K562 (cell line): ENCODE data around the gene LRRC26. TPM values are rescaled to one million over a fixed set of nuclear protein-coding genes. Genes with fewer than 3 reads are reported as not detected.

ENCODE experiments used
- BHLHE40 ChIP-seq: IDR thresholded peaks from 2 replicates; pipeline ENCODE4 v1.6.1; 2011; ENCODE audit warnings: low read length, improper control_type of control experiment
- DMBX1 ChIP-seq: fragments of 250-450 bp; sonication (Bioruptor Pico); IDR thresholded peaks from 2 replicates; pipeline ENCODE4 v1.8.0; 2022; ENCODE audit warnings: inconsistent platforms, mild to moderate bottlenecking, moderate library complexity, borderline replicate concordance
- FIP1L1 ChIP-seq: fragments of 200-400 bp; formaldehyde crosslinking; IDR thresholded peaks from 2 replicates; pipeline ENCODE4 v1.6.1; 2018; ENCODE audit warnings: mild to moderate bottlenecking, low read depth, low read length; ENCODE audit not compliant: poor library complexity, severe bottlenecking
- FOXM1 ChIP-seq, 2 experiments: fragments of 450-650 bp in 1 of 2; sonication (generic) in 1 of 2; formaldehyde crosslinking in 1 of 2; IDR thresholded peaks; 2 replicates each; pipeline versions ENCODE4 v1.6.1 to v1.9.0; 2017 to 2022; ENCODE audit warnings: low read depth in 2 of 2, mild to moderate bottlenecking in 2 of 2, missing genetic modification reagents in 1 of 2, moderate library complexity in 1 of 2
- GATAD2B ChIP-seq: fragments of 450-650 bp; IDR thresholded peaks from 2 replicates; pipeline ENCODE4 v1.6.1; 2017; ENCODE audit warnings: mild to moderate bottlenecking, borderline replicate concordance
- ID3 ChIP-seq, 2 experiments: fragments of 250-450 bp in 1 of 2; fragments of 450-650 bp in 1 of 2; sonication (Bioruptor Pico) in 1 of 2; IDR thresholded peaks; 2 replicates each; pipeline versions ENCODE4 v1.6.1 to v1.8.0; 2016 to 2021; ENCODE audit warnings: mild to moderate bottlenecking in 2 of 2, moderate library complexity in 2 of 2, missing compliant biosample characterization in 1 of 2, missing genetic modification characterization in 1 of 2
- MAX ChIP-seq: sonication (generic); formaldehyde crosslinking; IDR thresholded peaks from 2 replicates; pipeline ENCODE4 v1.9.0; 2022; ENCODE audit warnings: mild to moderate bottlenecking, missing genetic modification reagents
- MBD2 ChIP-seq: sonication (generic); IDR thresholded peaks from 2 replicates; pipeline ENCODE4 v1.6.1; 2016; ENCODE audit warnings: low read depth, borderline replicate concordance
- MYC ChIP-seq, 2 experiments: fragments of 250-450 bp in 1 of 2; sonication (Bioruptor Pico) in 1 of 2; IDR thresholded peaks; 2 replicates each; pipeline versions ENCODE4 v1.5.1 to v1.6.1; 2012 to 2021; ENCODE audit warnings: low read depth in 2 of 2, borderline replicate concordance in 1 of 2, improper control_type of control experiment in 1 of 2, low read length in 1 of 2, mild to moderate bottlenecking in 1 of 2, moderate library complexity in 1 of 2
- NONO ChIP-seq, 2 experiments: fragments of 200-400 bp in 1 of 2; fragments of 450-650 bp in 1 of 2; formaldehyde crosslinking in 1 of 2; IDR thresholded peaks; 2 replicates each; pipeline ENCODE4 v1.6.1; 2017; ENCODE audit warnings: low read depth in 2 of 2, mild to moderate bottlenecking in 2 of 2, moderate library complexity in 2 of 2, low read length in 1 of 2
- RB1 ChIP-seq: fragments of 450-650 bp; IDR thresholded peaks from 2 replicates; pipeline ENCODE4 v1.6.1; 2017; ENCODE audit warnings: low read depth, mild to moderate bottlenecking
- RUNX1 ChIP-seq: sonication (generic); IDR thresholded peaks from 2 replicates; pipeline ENCODE4 v1.6.1; 2016; ENCODE audit warnings: antibody characterized with exemption, low read depth
- SAP30 ChIP-seq: fragments of 200-600 bp; sonication (generic); IDR thresholded peaks from 2 replicates; pipeline ENCODE4 v1.6.1; 2012; ENCODE audit warnings: borderline replicate concordance, low read depth, mild to moderate bottlenecking, moderate library complexity, low read length, control low read depth, inconsistent platforms; ENCODE audit not compliant: insufficient read depth, poor library complexity, severe bottlenecking
- SIN3A ChIP-seq, 2 experiments: fragments of 150-350 bp in 1 of 2; IDR thresholded peaks; 2 replicates each; pipeline ENCODE4 v1.6.1; 2011 to 2016; ENCODE audit warnings: borderline replicate concordance in 2 of 2, low read depth in 2 of 2, low read length in 2 of 2, mild to moderate bottlenecking in 2 of 2, moderate library complexity in 2 of 2; ENCODE audit not compliant: control insufficient read depth in 1 of 2
- SMAD2 ChIP-seq: fragments of 150-350 bp; IDR thresholded peaks from 2 replicates; pipeline ENCODE4 v1.6.1; 2014; ENCODE audit warnings: low read depth, mild to moderate bottlenecking, low read length
- SMAD4 ChIP-seq: fragments of 250-450 bp; sonication (Bioruptor Pico); conservative IDR thresholded peaks from 2 replicates; pipeline ENCODE4 v1.8.0; 2021; ENCODE audit warnings: inconsistent platforms, mild to moderate bottlenecking, moderate library complexity
- USF2 ChIP-seq: sonication (generic); formaldehyde crosslinking; IDR thresholded peaks from 2 replicates; pipeline ENCODE4 v1.5.0; 2020; ENCODE audit warnings: missing genetic modification reagents
- ZHX1 ChIP-seq: fragments of 150-350 bp; conservative IDR thresholded peaks from 2 replicates; pipeline ENCODE4 v1.6.1; 2014; ENCODE audit warnings: low read length
- ZNF830 ChIP-seq: fragments of 250-450 bp; sonication (Bioruptor Pico); IDR thresholded peaks from 2 replicates; pipeline ENCODE4 v1.5.0; 2021; ENCODE audit warnings: mild to moderate bottlenecking
- polyA plus RNA-seq, 8 experiments: library from polyadenylated mRNA; depleted of rRNA in 4 of 8; stranded (reverse) in 5 of 8; unstranded in 3 of 8; fragments of >200 nt; fragmentation: Nextera tagmentation in 2 of 8; fragmentation: Illumina TruSeq in 1 of 8; extraction: Ambion mirVana in 2 of 8; extraction: Trizol in 1 of 8; gene quantifications; 2 replicates each; pipeline versions ENCODE4 v1.2.1 to v1.2.3, GENCODE V29; 2011 to 2014; ENCODE audit warnings: inconsistent platforms in 1 of 8, missing spikeins in 1 of 8
- total RNA-seq, 7 experiments: library from RNA; depleted of rRNA in 6 of 7; stranded (reverse); fragments of >200 nt in 6 of 7; fragmentation: Illumina TruSeq in 2 of 7; extraction: Trizol in 2 of 7; gene quantifications; 2 replicates each; pipeline versions ENCODE4 v1.2.1 to v1.2.3, GENCODE V29; 2011 to 2021; ENCODE audit warnings: low replicate concordance in 1 of 7

The LRRC26 gene
- total and polyA plus RNA-seq, 9 of the 15 experiments (the other 6 are each of a cell fraction or from before 2014, with no cell fraction given), result not detected

GRCh38 chr9:137138722-137139467, 31.0 kb downstream of the LRRC26 start, which contains the start of gene GRIN1 (continued):
- TF ChIP-seq ZHX1, result no peak
- TF ChIP-seq RUNX1, result no peak
- peak; percentile 48 for TF ChIP-seq MAX (CRISPR knock-in tag)
- TF ChIP-seq USF2 (CRISPR knock-in tag), result no peak
- TF ChIP-seq SIN3A (IDR thresholded peaks at IDR 0.05; ENCODE audit: borderline replicate concordance in 2 of 2, control insufficient read depth in 1 of 2, low read depth in 2 of 2, low read length in 2 of 2), result peak; percentile 69 to 98; a peak in 3 of 4 replicates
- TF ChIP-seq ID3 (CRISPR knock-in tag; IDR thresholded peaks at IDR 0.05), result no peak
- 0 out of 2 replicates have a peak, but pooled peaks have one; percentile 42 for TF ChIP-seq ID3 (tag; IDR thresholded peaks at IDR 0.05)
- TF ChIP-seq GATAD2B, result peak; percentile 76
- no peak for TF ChIP-seq ZNF830 (CRISPR knock-in tag)
- no peak for TF ChIP-seq MBD2
- peak; percentile 48 for TF ChIP-seq SMAD4 (CRISPR knock-in tag)
- no peak for TF ChIP-seq FOXM1 (IDR thresholded peaks at IDR 0.05; ENCODE audit: low read depth)
- 0 out of 2 replicates have a peak, but pooled peaks have one; percentile 48 for TF ChIP-seq FOXM1 (CRISPR knock-in tag; IDR thresholded peaks at IDR 0.05; ENCODE audit: low read depth)
- peak; percentile 38; the same call in 1 of the 2 replicates for TF ChIP-seq BHLHE40
- peak; percentile 36; the same call in 1 of the 2 replicates for TF ChIP-seq DMBX1 (CRISPR knock-in tag)
- TF ChIP-seq MYC (IDR thresholded peaks at IDR 0.05; ENCODE audit: low read depth, low read length), result 0 out of 2 replicates have a peak, but pooled peaks have one; percentile 31
- no peak for TF ChIP-seq MYC (CRISPR knock-in tag; IDR thresholded peaks at IDR 0.05; ENCODE audit: borderline replicate concordance, low read depth)
- TF ChIP-seq RB1, result 0 out of 2 replicates have a peak, but pooled peaks have one; percentile 27
- peak in 1 of 2 experiments; percentile 59; a peak in 1 of 4 replicates for TF ChIP-seq NONO (IDR thresholded peaks at IDR 0.05; ENCODE audit: low read depth in 2 of 2, low read length in 1 of 2)
- TF ChIP-seq FIP1L1, result peak; percentile 39
- TF ChIP-seq SAP30, result peak; percentile 81
- no peak for TF ChIP-seq SMAD2
